ENCODE results near the gene PRXL2A. TPM values are rescaled to one million over a fixed set of nuclear protein-coding genes. Genes with fewer than 3 reads are reported as not detected.
A peak's percentile ranks its signal among the peaks of the same experiment; 100 is the strongest.
"Not testable (repeated sequence)": the region's sequence is repeated elsewhere in the genome, so short reads cannot be mapped to it uniquely, and the experiment has no call there.

PRXL2A gene
- total RNA-seq, 1 donor from 2014 or later, result 119 TPM

GRCh38 chr10:80409121-80409520 is 770 bp downstream of the PRXL2A start:
- peak; percentile 4 for ATAC-seq
- DNase-seq, result no peak
- intact Hi-C loops (cut with micrococcal nuclease), result no loop called here

GRCh38 chr10:80410122-80410521 is 1.8 kb downstream of the PRXL2A start:
- peak; percentile 58 for ATAC-seq
- intact Hi-C loops (cut with micrococcal nuclease), result no loop called here
- DNase-seq, result peak; percentile 56

DNA sequence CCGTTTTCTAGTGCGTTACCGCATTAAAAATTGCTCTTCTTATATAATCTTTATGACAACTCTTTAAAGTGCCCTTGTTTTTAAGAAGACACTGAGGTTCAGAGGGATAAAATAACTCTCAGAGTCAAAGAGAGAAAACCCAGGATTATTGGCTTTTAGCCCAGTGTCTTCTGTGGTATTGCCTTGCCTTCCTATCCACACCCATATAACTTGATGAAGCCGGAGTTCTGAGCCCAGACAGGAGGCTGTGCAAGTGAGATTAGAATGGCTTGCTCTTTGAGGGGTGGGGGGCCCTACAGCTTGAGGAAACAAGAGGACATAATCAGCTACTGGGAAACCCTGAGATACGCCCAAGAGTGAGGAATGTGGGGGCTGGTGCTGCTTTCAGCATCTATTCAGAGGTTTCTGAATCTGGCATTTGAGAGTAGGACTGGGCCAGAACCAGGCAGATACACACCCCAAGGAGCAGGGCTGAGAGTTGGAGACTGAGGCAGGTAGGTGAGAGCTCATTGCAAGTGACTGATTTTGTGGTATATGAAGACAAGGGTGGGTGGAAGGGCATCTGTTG is 2.3 kb downstream of the PRXL2A start:
- intact Hi-C loops (cut with micrococcal nuclease), result no loop called here
- ATAC-seq (no peak), DNase-seq (no peak)

- intact Hi-C loops (cut with micrococcal nuclease), result no loop called here
- DNase-seq (peak; percentile 74), ATAC-seq (no peak)
Observed at GRCh38 chr10:80411267-80411668, 2.9 kb downstream of the PRXL2A start.

GRCh38 chr10:80411681-80412220 is 3.4 kb downstream of the PRXL2A start:
- ATAC-seq (no peak), DNase-seq (no peak)
- intact Hi-C loops (cut with micrococcal nuclease), result no loop called here

GRCh38 chr10:80412486-80412885 is 4.1 kb downstream of the PRXL2A start:
- DNase-seq, result no peak
- no peak for ATAC-seq
- intact Hi-C loops (cut with micrococcal nuclease), result no loop called here

DNA sequence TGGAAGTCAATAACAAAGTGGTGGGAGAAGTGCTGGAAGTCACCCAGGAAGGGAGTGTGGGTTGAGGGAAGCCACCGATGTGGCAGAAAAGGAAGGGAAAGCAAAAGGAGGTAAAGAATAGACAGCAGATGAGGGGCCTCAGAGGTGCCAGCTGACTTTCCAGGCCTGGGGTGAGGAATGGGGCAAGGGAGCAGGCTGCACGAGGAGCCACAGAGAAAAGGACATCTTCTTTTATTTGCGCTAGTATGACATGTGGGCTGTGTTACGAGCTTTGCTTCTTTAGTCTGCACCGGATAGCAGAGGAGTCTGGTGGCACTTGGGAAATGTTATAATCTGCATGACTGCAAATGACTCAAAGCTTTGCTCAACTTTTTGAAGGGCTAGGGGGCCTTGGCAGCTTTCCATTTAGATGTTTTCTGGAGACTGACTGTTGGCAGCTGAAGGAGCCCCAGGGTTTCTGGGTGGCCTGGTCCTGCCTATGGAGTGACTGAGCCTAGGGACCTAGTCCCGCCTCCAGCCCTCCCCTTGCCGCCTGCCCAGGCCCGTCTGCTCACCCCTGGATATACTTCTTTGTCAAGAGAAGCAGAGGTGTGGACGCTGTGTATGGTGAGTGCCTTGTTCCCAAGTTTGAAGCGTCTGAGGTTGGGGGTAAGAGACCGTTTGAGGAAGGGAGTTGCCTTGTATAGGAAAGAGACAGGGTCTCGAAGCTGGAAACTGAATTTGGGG is 5.1 kb downstream of the PRXL2A start:
- ATAC-seq (no peak), DNase-seq (peak; percentile 41)
- intact Hi-C loops (cut with micrococcal nuclease), result no loop called here

DNA sequence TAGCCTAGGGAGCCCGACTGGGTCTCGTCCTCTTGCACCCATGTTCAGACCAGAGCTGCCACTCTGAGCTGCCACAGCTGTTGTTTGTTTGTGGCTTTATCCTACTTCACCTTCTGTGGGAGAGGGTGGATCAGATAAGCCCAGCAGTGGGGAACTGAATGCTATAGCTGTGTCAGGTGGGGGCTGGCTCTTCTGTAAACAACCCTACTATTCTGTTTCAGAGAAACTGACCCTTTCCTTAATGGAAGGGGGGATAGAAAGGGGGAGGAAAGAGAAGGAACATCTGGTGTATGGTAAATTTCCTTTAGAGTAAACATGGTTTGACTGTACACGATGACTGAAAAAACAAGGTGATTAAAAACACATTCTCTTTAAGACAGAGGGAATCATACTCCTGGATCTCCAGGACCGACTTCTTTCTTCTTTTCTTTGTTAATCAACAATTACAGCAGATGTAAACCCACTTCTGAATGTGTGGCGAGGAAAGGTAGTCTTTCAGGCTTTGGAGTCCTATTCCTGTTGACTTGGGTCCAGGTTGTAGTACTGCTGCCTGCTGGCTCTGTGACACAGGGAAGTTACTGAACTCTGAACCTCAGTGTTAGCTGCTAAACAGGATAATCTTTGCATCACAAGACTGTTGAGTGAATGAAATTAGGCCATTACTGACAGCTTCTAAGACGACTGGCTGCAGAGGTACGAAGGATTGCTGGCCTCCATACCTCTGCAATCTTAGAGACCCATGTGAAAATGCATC is 6.0 kb downstream of the PRXL2A start:
- no peak for ATAC-seq

GRCh38 chr10:80415734-80416478 is 7.6 kb downstream of the PRXL2A start:
- intact Hi-C loops (cut with micrococcal nuclease), result no loop called here
- ATAC-seq (peak; percentile 30), DNase-seq (no peak)

More for the DNA sequence above, 6.0 kb downstream of the PRXL2A start:
- DNase-seq, result no peak
- intact Hi-C loops (cut with micrococcal nuclease), result no loop called here

DNA sequence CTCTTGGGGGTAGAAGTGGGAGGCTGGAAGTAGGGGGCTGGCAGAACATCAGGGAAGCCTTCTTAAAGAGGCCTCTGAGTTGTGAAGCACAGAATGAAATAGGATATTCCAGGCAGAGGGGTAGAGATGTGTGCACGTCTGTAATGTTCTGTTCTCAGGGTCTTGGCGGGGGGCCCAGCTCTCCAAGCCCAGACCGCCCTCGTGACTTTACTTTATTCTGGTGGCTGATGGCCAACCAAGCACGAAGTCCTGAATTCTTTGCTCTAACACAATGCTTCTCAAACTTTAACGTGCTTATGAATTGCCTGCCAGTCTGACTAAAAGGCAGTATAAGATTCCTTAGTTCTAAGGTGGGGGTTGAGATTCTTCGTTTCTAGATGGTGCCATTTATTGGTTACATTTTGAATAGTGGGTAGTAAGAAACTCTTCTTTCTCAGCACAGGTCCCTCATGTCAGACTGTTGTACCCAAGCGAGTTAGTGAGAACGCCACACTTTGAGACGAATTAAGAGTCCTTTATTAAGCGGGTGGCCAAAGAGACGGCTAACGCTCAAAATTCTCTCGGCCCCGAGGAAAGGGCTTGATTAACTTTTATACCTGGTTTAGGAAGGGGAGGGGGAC is 8.2 kb downstream of the PRXL2A start:
- ATAC-seq (peak; percentile 94), DNase-seq (peak; percentile 87)
- intact Hi-C loops (cut with micrococcal nuclease), result no loop called here

- ATAC-seq, result not testable (repeated sequence)
Observed at GRCh38 chr10:80417256-80417655, 8.9 kb downstream of the PRXL2A start.

DNA sequence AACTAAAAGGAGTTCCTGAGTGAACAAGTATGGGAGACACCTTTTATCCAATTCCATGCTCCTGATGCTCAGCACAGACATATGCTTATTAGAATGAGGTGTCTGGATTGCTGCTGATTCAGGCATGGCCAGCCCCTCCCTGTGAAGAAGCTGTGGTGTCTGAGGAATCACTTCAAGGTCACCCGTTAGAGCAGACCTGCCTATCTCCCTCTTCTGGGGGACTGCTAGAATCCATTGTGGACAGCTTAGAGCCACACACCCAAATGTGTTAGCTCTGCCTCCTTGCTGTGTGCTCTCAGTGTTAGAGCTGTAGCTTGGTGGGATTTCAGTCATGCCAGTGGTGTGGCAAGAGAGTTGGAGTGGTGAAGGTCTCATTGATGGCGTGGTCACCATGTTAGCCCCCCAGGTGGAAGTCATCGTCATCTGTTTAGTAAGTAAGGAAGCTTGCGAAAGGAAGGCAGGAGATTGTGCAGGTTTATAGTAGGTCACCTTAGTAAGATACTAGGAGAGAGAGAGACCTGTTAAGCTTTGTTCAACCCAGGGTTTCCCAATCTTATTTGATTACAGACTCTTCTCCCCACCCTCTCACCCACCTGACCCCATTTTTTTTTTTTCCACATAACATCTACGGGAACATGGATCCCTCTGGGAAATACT is 12.8 kb downstream of the PRXL2A start:
- ATAC-seq, result no peak
- no peak for DNase-seq
- intact Hi-C loops (cut with micrococcal nuclease), result no loop called here

More at GRCh38 chr10:80417256-80417655, 8.9 kb downstream of the PRXL2A start:
- intact Hi-C loops (cut with micrococcal nuclease); DNase-seq: not testable (repeated sequence)

- DNase-seq, result no peak
- intact Hi-C loops (cut with micrococcal nuclease), result no loop called here
- ATAC-seq, result no peak
Observed at GRCh38 chr10:80421707-80422536, 13.6 kb downstream of the PRXL2A start.

- no peak for ATAC-seq
- no peak for DNase-seq
- intact Hi-C loops (cut with micrococcal nuclease), result no loop called here
Observed at GRCh38 chr10:80425901-80426300, 17.6 kb downstream of the PRXL2A start.

- intact Hi-C loops (cut with micrococcal nuclease), result no loop called here
- ATAC-seq, result no peak
- DNase-seq, result no peak
Observed at GRCh38 chr10:80427541-80427940, 19.2 kb downstream of the PRXL2A start.

- intact Hi-C loops (cut with micrococcal nuclease), result no loop called here
- ATAC-seq, result no peak
- DNase-seq, result no peak
Observed at GRCh38 chr10:80429521-80429973, 21.2 kb downstream of the PRXL2A start.

GRCh38 chr10:80433134-80433533 is 24.8 kb downstream of the PRXL2A start:
- ATAC-seq, result no peak
- DNase-seq, result no peak
- intact Hi-C loops (cut with micrococcal nuclease), result no loop called here
